GM23338 (cell line): ENCODE measurements around the gene NPL. TPM values are rescaled to one million over a fixed set of nuclear protein-coding genes. Genes with fewer than 3 reads are reported as not detected.

Experiments used
- ATAC-seq: fragments of 200-7000 bp; cut with Tn5 transposase; 3 replicates; pipeline ENCODE4 v1.9.1; 2020
- DNase-seq: peaks from one replicate; pipeline ENCODE4 v3.0.0-alpha.2; 2015; ENCODE audit warnings: low spot score
- H2AFZ ChIP-seq: fragments of 200-600 bp; sonication (generic); 2 replicates; pipeline ENCODE4 v1.8.0; 2016; ENCODE audit warnings: antibody characterized with exemption, mild to moderate bottlenecking, moderate library complexity
- H3F3A ChIP-seq: fragments of 200-600 bp; sonication (generic); replicated peaks from 2 replicates; pipeline ENCODE4 v1.8.0; 2017; ENCODE audit warnings: antibody characterized with exemption, mixed run types, low read depth
- H3K27ac ChIP-seq: fragments of 200-600 bp; sonication (generic); 2 replicates; pipeline ENCODE4 v1.6.1; 2016; ENCODE audit warnings: low read depth
- H3K27me3 ChIP-seq: fragments of 200-600 bp; sonication (generic); 2 replicates; pipeline ENCODE4 v1.8.0; 2016; ENCODE audit warnings: mild to moderate bottlenecking, mixed run types, moderate library complexity; ENCODE audit not compliant: insufficient read depth
- H3K36me3 ChIP-seq: fragments of 200-600 bp; sonication (generic); 2 replicates; pipeline ENCODE4 v1.8.0; 2016; ENCODE audit warnings: mild to moderate bottlenecking; ENCODE audit not compliant: insufficient read depth
- H3K4me1 ChIP-seq: fragments of 200-600 bp; sonication (generic); 2 replicates; pipeline ENCODE4 v1.8.0; 2016; ENCODE audit warnings: mild to moderate bottlenecking, moderate library complexity; ENCODE audit not compliant: insufficient read depth
- H3K4me2 ChIP-seq: fragments of 200-600 bp; sonication (generic); 2 replicates; pipeline ENCODE4 v1.7.1; 2017; ENCODE audit warnings: mixed run types
- H3K4me3 ChIP-seq: fragments of 200-600 bp; sonication (generic); 2 replicates; pipeline ENCODE4 v1.6.1; 2016; ENCODE audit warnings: mixed run types
- H3K79me2 ChIP-seq: fragments of 200-600 bp; sonication (generic); replicated peaks from 2 replicates; pipeline ENCODE4 v1.8.0; 2017; ENCODE audit warnings: mild to moderate bottlenecking; ENCODE audit not compliant: insufficient read depth
- H3K9me2 ChIP-seq: fragments of 200-600 bp; sonication (generic); 2 replicates; pipeline ENCODE4 v1.8.0; 2017; ENCODE audit not compliant: insufficient read depth
- H4K20me1 ChIP-seq: fragments of 200-600 bp; sonication (generic); replicated peaks from 2 replicates; pipeline ENCODE4 v1.8.0; 2017; ENCODE audit warnings: mild to moderate bottlenecking; ENCODE audit not compliant: insufficient read depth
- H3K27ac Mint-ChIP-seq: 2 replicates; pipeline ENCODE4 v1.8.0; 2020; ENCODE audit warnings: inconsistent platforms, mild to moderate bottlenecking, moderate library complexity, mixed read lengths
- H3K27me3 Mint-ChIP-seq: 3 replicates; pipeline ENCODE4 v1.8.0; 2022; ENCODE audit warnings: low read depth, mild to moderate bottlenecking, moderate library complexity, mixed read lengths, inconsistent platforms; ENCODE audit not compliant: insufficient read depth, poor library complexity
- H3K36me3 Mint-ChIP-seq: 3 replicates; pipeline ENCODE4 v1.8.0; 2021; ENCODE audit warnings: low read depth, mild to moderate bottlenecking, inconsistent platforms, moderate library complexity, mixed read lengths
- H3K4me1 Mint-ChIP-seq: 3 replicates; pipeline ENCODE4 v1.8.0; 2020; ENCODE audit warnings: mild to moderate bottlenecking, inconsistent platforms, mixed read lengths
- H3K4me3 Mint-ChIP-seq: 3 replicates; pipeline ENCODE4 v1.8.0; 2021; ENCODE audit warnings: moderate library complexity, mild to moderate bottlenecking, inconsistent platforms, mixed read lengths
- H3K9me3 Mint-ChIP-seq: 3 replicates; pipeline ENCODE4 v1.8.0; 2020; ENCODE audit warnings: moderate library complexity, mild to moderate bottlenecking, inconsistent platforms, mixed read lengths
- CREB1 ChIP-seq: fragments of 250-450 bp; sonication (Bioruptor Pico); IDR thresholded peaks from 2 replicates; pipeline ENCODE4 v1.5.0; 2020; ENCODE audit warnings: low read depth, mild to moderate bottlenecking, moderate library complexity
- CTCF ChIP-seq, 2 experiments: fragments of 200-600 bp in 1 of 2; sonication (generic) in 1 of 2; conservative IDR thresholded peaks; 2 replicates each; pipeline versions ENCODE4 v1.5.1 to v1.6.1; 2016 to 2017; ENCODE audit warnings: antibody characterized with exemption in 2 of 2, low read depth in 2 of 2, mild to moderate bottlenecking in 2 of 2, moderate library complexity in 1 of 2
- ETS1 ChIP-seq: IDR thresholded peaks from 2 replicates; pipeline ENCODE4 v1.6.1; 2016; ENCODE audit warnings: antibody characterized with exemption
- EZH2 ChIP-seq: fragments of 200-600 bp; sonication (generic); IDR thresholded peaks from one replicate; pipeline ENCODE4 v1.8.0; 2017; ENCODE audit warnings: antibody characterized with exemption, mild to moderate bottlenecking, low read depth; ENCODE audit not compliant: unreplicated experiment
- EZH2phosphoT487 ChIP-seq: fragments of 200-600 bp; sonication (generic); IDR thresholded peaks from one replicate; pipeline ENCODE4 v1.8.1; 2018; ENCODE audit warnings: antibody characterized with exemption; ENCODE audit not compliant: unreplicated experiment
- JUNB ChIP-seq: IDR thresholded peaks from one replicate; pipeline ENCODE4 v1.6.1; 2016; ENCODE audit warnings: antibody characterized with exemption; ENCODE audit not compliant: unreplicated experiment
- NANOG ChIP-seq: IDR thresholded peaks from 2 replicates; pipeline ENCODE4 v1.6.1; 2016; ENCODE audit warnings: antibody characterized with exemption, borderline replicate concordance
- POLR2AphosphoS5 ChIP-seq: IDR thresholded peaks from 2 replicates; pipeline ENCODE4 v1.6.1; 2016; ENCODE audit warnings: antibody characterized with exemption, low read depth
- REST ChIP-seq: IDR thresholded peaks from one replicate; pipeline ENCODE4 v1.6.1; 2018; ENCODE audit warnings: antibody characterized with exemption; ENCODE audit not compliant: unreplicated experiment
- STAT1 ChIP-seq: IDR thresholded peaks from one replicate; pipeline ENCODE4 v1.6.1; 2016; ENCODE audit warnings: antibody characterized with exemption; ENCODE audit not compliant: unreplicated experiment
- ZNF114 ChIP-seq: fragments of 250-450 bp; sonication (Bioruptor Pico); IDR thresholded peaks from 2 replicates; pipeline ENCODE4 v1.5.0; 2020; ENCODE audit warnings: mild to moderate bottlenecking, moderate library complexity
- ZNF331 ChIP-seq: fragments of 250-450 bp; sonication (Bioruptor Pico); IDR thresholded peaks from 2 replicates; pipeline ENCODE4 v1.5.0; 2020; ENCODE audit warnings: low read depth, mild to moderate bottlenecking, moderate library complexity
- ZNF462 ChIP-seq: fragments of 250-450 bp; sonication (Bioruptor Pico); IDR thresholded peaks from 2 replicates; pipeline ENCODE4 v1.5.0; 2020; ENCODE audit warnings: mild to moderate bottlenecking, moderate library complexity
- polyA plus RNA-seq: library from polyadenylated mRNA; unstranded; fragments of >200 nt; fragmentation: Nextera tagmentation; extraction: Ambion mirVana; gene quantifications from 2 replicates; pipeline ENCODE4 v1.2.1, GENCODE V29; 2016
- total RNA-seq: library from RNA; depleted of rRNA; stranded (reverse); fragments of >200 nt; shearing (Covaris generic); gene quantifications from 2 replicates; pipeline ENCODE4 v1.2.3, GENCODE V29; 2014

NPL gene
- total and polyA plus RNA-seq, 2 experiments from 2014 or later: 2.4 to 2.8 TPM

- peaks cover 8% of the 10 kb centered on the region for H3K4me1 ChIP-seq
- no peaks in the 10 kb centered on the region for H3K36me3 Mint-ChIP-seq
- no peak overlapping the region for H3K27ac Mint-ChIP-seq
- no peak overlapping the region for H2AFZ ChIP-seq
- H3K4me3 Mint-ChIP-seq: no peak overlapping the region
- no peaks in the 10 kb centered on the region for H3K79me2 ChIP-seq
- H3K9me2 ChIP-seq: no peaks in the 10 kb centered on the region
- H3K4me1 Mint-ChIP-seq: peaks cover 21% of the 10 kb centered on the region
- no peaks in the 10 kb centered on the region for H3K36me3 ChIP-seq
- H3K9me3 Mint-ChIP-seq: no peaks in the 10 kb centered on the region
- H4K20me1 ChIP-seq: no peaks in the 10 kb centered on the region
- peaks cover 34% of the 10 kb centered on the region for H3K27me3 Mint-ChIP-seq
- H3F3A ChIP-seq: no peaks in the 10 kb centered on the region; the same call in 1 of the 2 replicates
- DNase-seq: no peak
- ATAC-seq: no peak
- no peak overlapping the region for H3K27ac ChIP-seq
- TF ChIP-seq JUNB: no peak
- no peak for TF ChIP-seq ZNF331 (CRISPR knock-in tag)
- no peak for TF ChIP-seq ZNF462 (CRISPR knock-in tag)
- no peak for TF ChIP-seq NANOG
- TF ChIP-seq ETS1: no peak
- no peak for TF ChIP-seq EZH2
- no peak for TF ChIP-seq ZNF114 (CRISPR knock-in tag)
- TF ChIP-seq CTCF (conservative IDR thresholded peaks at IDR 0.05; ENCODE audit: low read depth in 2 of 2): no peak
- TF ChIP-seq CREB1 (CRISPR knock-in tag): no peak
- no peak for TF ChIP-seq POLR2AphosphoS5
- no peak for TF ChIP-seq REST
- TF ChIP-seq STAT1: no peak
- TF ChIP-seq EZH2phosphoT487: no peak
- H3K4me2 ChIP-seq: no peak overlapping the region
- H3K4me3 ChIP-seq: no peak overlapping the region
- H3K27me3 ChIP-seq: peaks cover 50% of the 10 kb centered on the region
Observed at GRCh38 chr1:182786995-182787324, 2.6 kb upstream of the NPL start.
